Upper lobe of left lung (tissue), 6 donors: ENCODE data around the gene ENTPD6. TPM values are rescaled to one million over a fixed set of nuclear protein-coding genes. Genes with fewer than 3 reads are reported as not detected.

ENCODE experiments used
- ATAC-seq, 2 donors: fragments of 200-7000 bp; cut with Tn5 transposase; one replicate each; pipeline ENCODE4 v1.9.1; 2022; ENCODE audit warnings: mild to moderate bottlenecking in 2 of 2, moderate library complexity in 2 of 2; ENCODE audit not compliant: low FRiP score in 2 of 2
- DNase-seq, 2 donors: peaks; one replicate each; pipeline ENCODE4 v3.0.0-alpha.2; 2019 to 2020
- H3K27ac ChIP-seq, 4 donors: fragments of 200-600 bp; sonication (generic); one replicate each; pipeline ENCODE4 v1.5.1; 2016 to 2019
- H3K27me3 ChIP-seq, 4 donors: fragments of 200-600 bp; sonication (generic); one replicate each; pipeline ENCODE4 v1.5.1; 2017 to 2019
- H3K36me3 ChIP-seq, 4 donors: fragments of 200-600 bp; sonication (generic); one replicate each; pipeline ENCODE4 v1.5.1; 2016 to 2019
- H3K4me1 ChIP-seq, 4 donors: fragments of 200-600 bp; sonication (generic); one replicate each; pipeline ENCODE4 v1.5.1; 2018 to 2019
- H3K4me3 ChIP-seq, 4 donors: fragments of 200-600 bp; sonication (generic); one replicate each; pipeline ENCODE4 v1.5.1; 2017 to 2019; ENCODE audit warnings: mild to moderate bottlenecking in 2 of 4, moderate library complexity in 1 of 4
- H3K9me3 ChIP-seq, 4 donors: fragments of 200-600 bp; sonication (generic); one replicate each; pipeline ENCODE4 v1.5.1; 2018 to 2019
- CTCF ChIP-seq, 6 experiments: fragments of 450-650 bp in 4 of 6; fragments of 200-600 bp in 2 of 6; sonication (generic) in 2 of 6; IDR thresholded peaks; one replicate each; pipeline ENCODE4 v1.5.1; 2016 to 2019; ENCODE audit warnings: antibody characterized with exemption in 6 of 6
- EP300 ChIP-seq, 4 donors: sonication (generic); formaldehyde crosslinking; IDR thresholded peaks; one replicate each; pipeline ENCODE4 v1.5.1; 2017; ENCODE audit warnings: antibody characterized with exemption in 4 of 4, control low read depth in 2 of 4
- POLR2A ChIP-seq, 4 donors: fragments of 450-650 bp; IDR thresholded peaks; one replicate each; pipeline ENCODE4 v1.5.1; 2016 to 2017; ENCODE audit warnings: antibody characterized with exemption in 4 of 4, mild to moderate bottlenecking in 2 of 4
- POLR2AphosphoS5 ChIP-seq, 2 donors: sonication (generic); formaldehyde crosslinking; IDR thresholded peaks; one replicate each; pipeline ENCODE4 v1.5.1; 2017; ENCODE audit warnings: antibody characterized with exemption in 2 of 2
- WGBS, 2 donors: methylation state at CpG; one replicate each; pipeline ENCODE4 v1.1.5; 2017 to 2018; 5-methylcytosine and 5-hydroxymethylcytosine counted together
- total RNA-seq, 6 donors: library from RNA; depleted of rRNA in 4 of 6; stranded (reverse); fragments of >200 nt in 4 of 6; gene quantifications; one replicate each; pipeline versions ENCODE4 v1.1.0 to v1.2.1, GENCODE V29; 2016 to 2021
- donor health status: DM: no; HTN: no; CAD: no; lungs with moderate emphysema.
- donor health status: DM: no; HTN: yes; CAD: no; lungs with severe emphysema.

Gene ENTPD6
- total RNA-seq, 6 donors from 2014 or later, result 53.7 to 170 (median 81.7) TPM

DNA sequence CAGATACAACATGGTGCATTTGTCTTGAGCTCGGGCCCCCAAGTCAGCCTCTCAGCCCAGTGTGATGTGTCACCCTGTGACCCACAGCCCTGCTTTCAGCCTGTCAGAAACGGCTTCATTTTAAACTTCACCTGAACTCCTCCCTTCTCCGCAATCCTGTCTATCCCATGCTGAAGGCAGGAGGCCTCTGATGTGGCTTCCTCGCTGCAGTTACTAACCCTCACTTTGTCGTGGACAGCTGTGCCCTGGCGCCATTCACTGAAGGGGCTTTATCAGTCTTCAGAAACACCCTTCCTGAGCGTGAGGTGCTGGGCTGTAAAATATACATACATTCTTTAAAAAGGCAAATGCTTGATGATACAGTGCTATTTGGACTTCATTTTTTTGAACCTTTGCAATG lies 7.9 kb upstream of the ENTPD6 start:
- Histone ChIP-seq H3K4me3 (no peak overlapping the region), H3K27me3 (no peaks in the 10 kb centered on the region), H3K9me3 (peaks cover 0 to 6% (median 2%) of the 10 kb centered on the region in 4 donors), H3K36me3 (no peaks in the 10 kb centered on the region), H3K4me1 (peaks cover 0 to 15% (median 6%) of the 10 kb centered on the region in 4 donors), H3K27ac (no peak overlapping the region)
- 54 to 56% methylated on average over 7 of the region's 7 CpGs for WGBS, 2 donors
- DNase-seq (no peak), ATAC-seq (no peak)
- no peak for TF ChIP-seq POLR2AphosphoS5 (IDR thresholded peaks at IDR 0.05)
- no peak for TF ChIP-seq EP300 (IDR thresholded peaks at IDR 0.05)
- no peak for TF ChIP-seq POLR2A (IDR thresholded peaks at IDR 0.05)
- no peak for TF ChIP-seq CTCF (IDR thresholded peaks at IDR 0.05)

DNA sequence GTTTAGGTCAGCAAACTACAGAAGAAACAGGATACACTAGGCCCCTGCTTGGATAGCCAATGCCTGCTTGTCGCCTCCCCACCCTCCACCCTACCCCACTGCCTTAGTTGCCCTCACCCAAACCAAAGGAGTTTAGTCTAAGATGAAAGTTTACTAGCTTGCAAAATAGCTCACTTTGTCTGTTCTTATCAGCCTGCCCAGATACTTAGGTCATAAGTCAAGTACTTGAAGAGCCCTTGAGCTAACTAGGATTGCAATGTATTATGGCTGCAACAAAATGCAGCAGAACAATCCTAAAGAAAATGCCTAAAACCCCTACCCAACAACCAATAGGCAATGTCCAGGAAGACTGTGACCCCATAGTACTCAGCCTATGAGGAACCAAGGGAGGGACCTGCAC lies 7.3 kb upstream of the ENTPD6 start:
- no peak overlapping the region for H3K27ac ChIP-seq
- 32 to 38% methylated on average over 1 of the region's 1 CpG for WGBS, 2 donors
- no peak for ATAC-seq
- no peaks in the 10 kb centered on the region for H3K27me3 ChIP-seq
- DNase-seq, result no peak
- no peaks in the 10 kb centered on the region for H3K36me3 ChIP-seq
- H3K4me3 ChIP-seq, result no peak overlapping the region
- H3K9me3 ChIP-seq, result peaks cover 0 to 6% (median under 1%) of the 10 kb centered on the region in 4 donors
- peaks cover 0 to 15% (median 6%) of the 10 kb centered on the region in 4 donors for H3K4me1 ChIP-seq
- TF ChIP-seq CTCF (IDR thresholded peaks at IDR 0.05), result no peak
- TF ChIP-seq EP300 (IDR thresholded peaks at IDR 0.05), result no peak
- TF ChIP-seq POLR2A (IDR thresholded peaks at IDR 0.05), result no peak
- no peak for TF ChIP-seq POLR2AphosphoS5 (IDR thresholded peaks at IDR 0.05)

DNA sequence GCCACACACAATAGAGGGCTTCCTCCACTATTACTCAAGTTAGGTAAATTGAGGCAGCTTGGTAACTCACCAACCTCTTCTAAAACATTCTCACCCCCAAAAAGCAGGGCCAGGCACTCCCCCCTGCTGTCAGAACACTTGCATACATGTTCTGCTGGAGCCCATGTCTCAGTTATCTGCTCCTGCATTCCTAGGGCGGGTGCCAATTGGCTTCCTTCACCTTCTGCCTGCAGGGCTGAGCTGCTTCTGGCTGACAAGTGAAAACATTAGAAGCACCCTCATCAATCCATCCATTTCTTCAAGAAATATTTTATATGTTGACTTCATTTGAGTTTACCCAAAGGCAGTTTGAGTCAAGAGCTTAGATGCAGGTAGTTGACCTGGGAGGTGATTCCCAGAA lies 4.5 kb upstream of the ENTPD6 start:
- no peak overlapping the region for H3K27ac ChIP-seq
- TF ChIP-seq POLR2AphosphoS5 (IDR thresholded peaks at IDR 0.05), result no peak
- TF ChIP-seq CTCF (IDR thresholded peaks at IDR 0.05), result no peak
- no peak for TF ChIP-seq POLR2A (IDR thresholded peaks at IDR 0.05)
- no peak for TF ChIP-seq EP300 (IDR thresholded peaks at IDR 0.05)
- peaks cover 3 to 25% (median 12%) of the 10 kb centered on the region in 4 donors for H3K4me1 ChIP-seq
- no peak for DNase-seq
- no peak for ATAC-seq
- no peaks in the 10 kb centered on the region for H3K27me3 ChIP-seq
- H3K9me3 ChIP-seq, result peaks cover 0 to 6% (median 0%) of the 10 kb centered on the region in 4 donors
- H3K36me3 ChIP-seq, result no peaks in the 10 kb centered on the region
- 64 to 89% methylated on average over 1 of the region's 1 CpG for WGBS, 2 donors
- H3K4me3 ChIP-seq, result no peak overlapping the region

GRCh38 chr20:25191689-25192088 lies 3.8 kb upstream of the ENTPD6 start:
- WGBS, 2 donors, result 64 to 68% methylated on average over 2 of the region's 2 CpGs

More at GRCh38 chr20:25191689-25192088, 3.8 kb upstream of the ENTPD6 start:
- Histone ChIP-seq H3K36me3 (no peaks in the 10 kb centered on the region), H3K9me3 (peaks cover 0 to 1% (median 0%) of the 10 kb centered on the region in 4 donors), H3K4me1 (peaks cover 7 to 31% (median 17%) of the 10 kb centered on the region in 4 donors), H3K27me3 (no peaks in the 10 kb centered on the region), H3K27ac (no peak overlapping the region), H3K4me3 (no peak overlapping the region)
- no peak for ATAC-seq
- TF ChIP-seq CTCF (IDR thresholded peaks at IDR 0.05) (no peak), POLR2A (IDR thresholded peaks at IDR 0.05) (no peak), EP300 (IDR thresholded peaks at IDR 0.05) (no peak), POLR2AphosphoS5 (IDR thresholded peaks at IDR 0.05) (no peak)
- DNase-seq, result no peak
